ENCODE data around the gene WFIKKN2.

DNA sequence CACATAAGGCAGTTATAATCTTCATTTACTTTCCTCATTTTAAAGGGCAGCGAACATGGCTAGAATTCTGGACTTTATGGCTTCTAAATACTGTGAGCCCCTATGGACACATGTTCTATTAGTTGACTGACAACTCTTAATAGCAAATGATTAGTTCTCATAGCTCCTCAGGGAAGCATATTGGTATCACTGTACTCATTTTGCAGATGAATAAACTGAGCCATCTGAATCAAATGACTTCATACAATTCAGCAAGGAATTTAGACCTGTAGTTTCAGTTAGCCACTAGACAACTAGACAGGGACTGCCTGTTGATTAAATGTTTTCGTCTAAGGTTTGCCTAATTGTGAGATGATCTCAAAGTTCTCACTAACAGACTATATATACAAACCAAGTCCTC is 21.0 kb downstream of the WFIKKN2 start:
- TF ChIP-seq CTCF (conservative IDR thresholded peaks at IDR 0.05 in 1 of 2, IDR thresholded peaks at IDR 0.05 in 1 of 2; ENCODE audit: low read depth in 1 of 2, low read length in 2 of 2) (no peak), EZH2 (IDR thresholded peaks at IDR 0.05; ENCODE audit: low read length, missing control alignments) (no peak)
